Measurements from ENCODE around the gene RXRA.

RXRA gene

DNA sequence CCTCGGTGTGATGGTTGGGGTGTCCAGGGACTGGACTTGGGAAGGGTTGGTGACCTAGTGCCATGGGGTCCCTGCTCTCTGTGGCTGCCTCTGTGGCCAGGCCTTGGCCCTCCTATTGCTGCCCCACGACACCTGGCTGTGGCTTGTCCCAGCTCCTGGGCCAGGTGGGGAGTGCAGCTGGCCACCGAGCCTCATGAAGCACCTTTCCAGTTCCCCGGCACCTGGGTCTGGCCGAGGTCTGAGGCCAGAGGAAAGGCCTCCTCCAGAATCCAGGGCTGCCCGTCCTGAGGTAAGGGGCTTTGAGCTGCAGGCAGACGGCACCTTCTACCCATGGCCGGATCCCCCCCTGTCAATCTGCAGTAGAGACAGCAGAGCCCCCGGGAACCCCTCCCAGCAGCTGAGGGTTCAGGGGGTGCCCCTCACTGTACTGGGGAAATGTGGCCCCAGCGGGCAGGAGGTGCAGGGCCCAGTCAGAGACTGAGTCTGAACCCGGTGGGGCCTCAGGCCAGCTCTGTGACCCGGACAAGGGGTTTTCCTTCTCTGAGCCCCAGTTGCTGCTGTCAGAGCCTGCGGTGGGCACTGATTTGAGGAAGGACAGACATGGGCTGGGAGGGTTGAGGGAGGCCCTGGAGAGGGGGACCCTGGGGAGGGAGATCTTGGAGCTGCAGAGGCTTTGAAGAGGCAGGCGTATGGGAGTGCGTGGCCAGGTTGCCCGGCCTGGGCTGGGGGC lies 54.5 kb downstream of the RXRA start:
- DNase-seq (ENCODE audit: insufficient read length, low spot score) (no peak), FAIRE-seq (no peak)
- TF ChIP-seq, protein P1, sequence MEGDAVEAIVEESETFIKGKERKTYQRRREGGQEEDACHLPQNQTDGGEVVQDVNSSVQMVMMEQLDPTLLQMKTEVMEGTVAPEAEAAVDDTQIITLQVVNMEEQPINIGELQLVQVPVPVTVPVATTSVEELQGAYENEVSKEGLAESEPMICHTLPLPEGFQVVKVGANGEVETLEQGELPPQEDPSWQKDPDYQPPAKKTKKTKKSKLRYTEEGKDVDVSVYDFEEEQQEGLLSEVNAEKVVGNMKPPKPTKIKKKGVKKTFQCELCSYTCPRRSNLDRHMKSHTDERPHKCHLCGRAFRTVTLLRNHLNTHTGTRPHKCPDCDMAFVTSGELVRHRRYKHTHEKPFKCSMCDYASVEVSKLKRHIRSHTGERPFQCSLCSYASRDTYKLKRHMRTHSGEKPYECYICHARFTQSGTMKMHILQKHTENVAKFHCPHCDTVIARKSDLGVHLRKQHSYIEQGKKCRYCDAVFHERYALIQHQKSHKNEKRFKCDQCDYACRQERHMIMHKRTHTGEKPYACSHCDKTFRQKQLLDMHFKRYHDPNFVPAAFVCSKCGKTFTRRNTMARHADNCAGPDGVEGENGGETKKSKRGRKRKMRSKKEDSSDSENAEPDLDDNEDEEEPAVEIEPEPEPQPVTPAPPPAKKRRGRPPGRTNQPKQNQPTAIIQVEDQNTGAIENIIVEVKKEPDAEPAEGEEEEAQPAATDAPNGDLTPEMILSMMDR (IDR thresholded peaks at IDR 0.05; ENCODE audit: insufficient read depth, missing control alignments) = no peak

GRCh38 chr9:134381272-134381661 lies 55.0 kb downstream of the RXRA start:
- no peak for FAIRE-seq
- DNase-seq (ENCODE audit: insufficient read length, low spot score) = no peak
- TF ChIP-seq, protein P1 (IDR thresholded peaks at IDR 0.05; ENCODE audit: insufficient read depth, missing control alignments) = no peak

DNA sequence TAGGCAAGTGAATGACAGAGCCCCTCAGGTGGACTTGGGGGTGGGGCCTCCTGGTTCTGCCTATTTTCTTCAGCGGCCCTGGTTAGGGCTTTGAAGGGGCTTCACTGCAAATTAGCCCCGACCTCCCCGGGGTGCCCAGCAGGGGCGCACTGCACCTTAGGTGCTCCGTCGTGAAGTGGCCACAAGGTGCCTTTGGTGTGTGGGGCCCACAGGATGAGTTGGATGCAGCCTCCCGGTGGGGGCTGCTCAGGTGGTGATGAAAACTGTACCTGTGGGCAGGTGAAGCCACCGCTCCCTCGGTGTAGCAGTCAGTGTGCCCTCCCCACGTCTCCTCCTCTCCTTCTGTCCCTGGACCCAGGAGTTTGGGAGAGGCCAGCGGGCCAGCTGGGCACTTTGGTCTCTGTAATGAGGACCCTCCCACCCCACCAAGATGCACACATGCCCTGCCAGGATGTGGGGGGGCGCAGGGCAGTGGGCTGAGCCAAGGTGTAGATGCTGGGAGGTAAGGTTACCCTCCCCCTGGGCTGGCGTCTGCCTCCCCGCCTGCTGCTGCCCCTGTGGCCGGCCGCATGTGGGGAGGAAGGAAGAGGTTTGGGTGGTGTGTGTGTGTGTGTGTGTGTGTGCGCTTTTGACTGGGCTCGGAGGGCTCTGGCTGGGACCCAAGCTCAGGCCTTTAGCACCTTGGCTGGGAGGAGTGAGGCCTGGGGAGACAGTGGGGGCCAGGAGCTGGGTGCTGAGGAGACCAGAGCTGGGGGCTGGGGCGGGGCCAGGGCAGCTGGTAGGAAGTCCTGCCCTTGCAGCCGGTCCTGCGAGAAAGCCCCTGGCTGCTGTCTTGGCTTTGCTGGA lies 55.6 kb downstream of the RXRA start:
- DNase-seq (ENCODE audit: insufficient read length, low spot score) (no peak), FAIRE-seq (no peak)
- TF ChIP-seq, protein P1 (IDR thresholded peaks at IDR 0.05; ENCODE audit: insufficient read depth, missing control alignments) = no peak

- DNase-seq (ENCODE audit: insufficient read length, low spot score) (no peak), FAIRE-seq (no peak)
- TF ChIP-seq, protein P1 (IDR thresholded peaks at IDR 0.05; ENCODE audit: insufficient read depth, missing control alignments) = no peak
These were observed 56.5 kb downstream of the RXRA start for GRCh38 chr9:134382733-134383132.

- TF ChIP-seq, protein P1 (IDR thresholded peaks at IDR 0.05; ENCODE audit: insufficient read depth, missing control alignments) = no peak
- FAIRE-seq (no peak), DNase-seq (ENCODE audit: insufficient read length, low spot score) (no peak)
These were observed 56.9 kb downstream of the RXRA start for GRCh38 chr9:134383148-134383547.

DNA sequence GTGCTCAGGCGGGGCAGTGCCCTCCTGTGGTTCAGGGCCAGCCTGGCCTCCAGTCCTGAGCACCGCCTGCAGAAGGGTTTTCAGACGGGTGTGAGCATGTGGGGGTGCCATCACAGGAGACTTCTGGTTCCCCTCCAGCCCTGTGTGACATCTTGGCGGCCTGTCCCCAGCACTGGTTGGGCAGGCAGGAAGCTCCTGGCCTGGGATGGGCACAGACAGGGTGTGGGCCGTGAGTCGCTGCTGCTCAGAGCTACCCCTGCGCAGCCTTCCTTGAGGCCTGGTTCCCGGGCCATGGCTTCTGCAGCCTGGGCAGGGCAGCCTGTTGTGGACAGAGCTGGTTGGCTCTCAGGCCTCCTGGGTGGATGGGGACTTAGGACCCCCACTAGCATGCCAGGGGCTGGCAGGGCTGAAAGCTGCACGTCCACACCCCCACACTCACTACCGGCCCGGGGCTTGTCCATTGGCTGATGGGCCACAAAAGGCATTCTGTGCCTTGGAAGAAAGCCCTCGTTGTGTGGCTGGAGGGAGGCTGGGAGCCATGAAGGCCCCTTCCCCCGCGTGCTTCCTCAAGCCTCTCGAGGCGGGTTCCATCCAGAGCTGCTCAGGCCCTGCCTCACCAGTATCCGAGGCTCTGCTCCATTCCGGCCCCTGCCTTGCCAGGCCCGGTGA lies 58.7 kb downstream of the RXRA start:
- FAIRE-seq = no peak
- no peak for DNase-seq (ENCODE audit: insufficient read length, low spot score)
- TF ChIP-seq, protein P1 (IDR thresholded peaks at IDR 0.05; ENCODE audit: insufficient read depth, missing control alignments) = no peak
